Neural crest cell (in vitro differentiated cells): ENCODE data around the gene SKP2. TPM values are rescaled to one million over a fixed set of nuclear protein-coding genes. Genes with fewer than 3 reads are reported as not detected.
"Not testable (repeated sequence)": the region's sequence is repeated elsewhere in the genome, so short reads cannot be mapped to it uniquely, and the experiment has no call there.

ENCODE experiments used
- DNase-seq: peaks from one replicate; pipeline ENCODE4 v3.0.0; 2021; ENCODE audit warnings: low read depth, mixed read lengths, low spot score
- H3K27ac Mint-ChIP-seq: one replicate; pipeline ENCODE4 v1.8.0; 2021; ENCODE audit warnings: mild to moderate bottlenecking, mixed read lengths; ENCODE audit not compliant: unreplicated experiment
- H3K27me3 Mint-ChIP-seq: 2 replicates; pipeline ENCODE4 v1.8.0; 2021; ENCODE audit warnings: low read depth, mild to moderate bottlenecking, mixed read lengths
- H3K36me3 Mint-ChIP-seq: 2 replicates; pipeline ENCODE4 v1.8.0; 2021; ENCODE audit warnings: low read depth, mild to moderate bottlenecking, mixed read lengths
- H3K4me1 Mint-ChIP-seq: 2 replicates; pipeline ENCODE4 v1.8.0; 2021; ENCODE audit warnings: mixed read lengths
- H3K4me3 Mint-ChIP-seq: one replicate; pipeline ENCODE4 v1.8.0; 2021; ENCODE audit warnings: mild to moderate bottlenecking, mixed read lengths
- H3K9me3 Mint-ChIP-seq: 2 replicates; pipeline ENCODE4 v1.8.0; 2021; ENCODE audit warnings: mixed read lengths
- total RNA-seq: library from RNA; stranded (reverse); gene quantifications from 2 replicates; pipeline ENCODE4 v1.2.1, GENCODE V29; 2021
- TF ChIP-seq, protein P1 (sequence below): fragments of 200-600 bp; sonication (generic); conservative IDR thresholded peaks from 2 replicates; pipeline ENCODE4 v1.5.0; 2021; ENCODE audit warnings: antibody characterized with exemption, mild to moderate bottlenecking

Gene SKP2
- total RNA-seq, 1 donor from 2014 or later = 147 TPM

DNA sequence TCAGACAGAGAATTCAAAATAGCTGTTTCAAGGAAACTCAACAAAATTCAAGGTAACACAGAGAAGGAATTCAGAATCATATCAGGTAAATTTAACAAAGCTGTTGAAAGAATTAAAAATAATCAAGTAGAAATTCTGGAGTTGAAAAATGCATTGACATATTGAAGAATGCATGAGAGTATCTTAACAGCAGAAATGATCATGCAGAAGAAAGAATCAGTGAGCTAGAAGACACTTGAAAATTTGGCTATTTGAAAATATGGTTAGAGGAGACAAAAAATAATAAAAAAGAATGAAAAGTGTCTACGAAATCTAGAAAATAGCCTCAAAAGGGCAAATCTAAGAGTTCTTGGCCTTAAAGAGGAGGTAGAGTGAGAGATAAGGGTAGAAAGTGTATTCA lies 23.1 kb upstream of the SKP2 start:
- Mint-ChIP-seq H3K27me3 (no peaks in the 10 kb centered on the region), H3K4me1 (no peaks in the 10 kb centered on the region), H3K9me3 (peaks cover 13% of the 10 kb centered on the region), H3K36me3 (peaks cover 37% of the 10 kb centered on the region), H3K4me3 (no peak overlapping the region), H3K27ac (no peak overlapping the region)
- DNase-seq = no peak
- TF ChIP-seq, protein P1, sequence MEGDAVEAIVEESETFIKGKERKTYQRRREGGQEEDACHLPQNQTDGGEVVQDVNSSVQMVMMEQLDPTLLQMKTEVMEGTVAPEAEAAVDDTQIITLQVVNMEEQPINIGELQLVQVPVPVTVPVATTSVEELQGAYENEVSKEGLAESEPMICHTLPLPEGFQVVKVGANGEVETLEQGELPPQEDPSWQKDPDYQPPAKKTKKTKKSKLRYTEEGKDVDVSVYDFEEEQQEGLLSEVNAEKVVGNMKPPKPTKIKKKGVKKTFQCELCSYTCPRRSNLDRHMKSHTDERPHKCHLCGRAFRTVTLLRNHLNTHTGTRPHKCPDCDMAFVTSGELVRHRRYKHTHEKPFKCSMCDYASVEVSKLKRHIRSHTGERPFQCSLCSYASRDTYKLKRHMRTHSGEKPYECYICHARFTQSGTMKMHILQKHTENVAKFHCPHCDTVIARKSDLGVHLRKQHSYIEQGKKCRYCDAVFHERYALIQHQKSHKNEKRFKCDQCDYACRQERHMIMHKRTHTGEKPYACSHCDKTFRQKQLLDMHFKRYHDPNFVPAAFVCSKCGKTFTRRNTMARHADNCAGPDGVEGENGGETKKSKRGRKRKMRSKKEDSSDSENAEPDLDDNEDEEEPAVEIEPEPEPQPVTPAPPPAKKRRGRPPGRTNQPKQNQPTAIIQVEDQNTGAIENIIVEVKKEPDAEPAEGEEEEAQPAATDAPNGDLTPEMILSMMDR = no peak

DNA sequence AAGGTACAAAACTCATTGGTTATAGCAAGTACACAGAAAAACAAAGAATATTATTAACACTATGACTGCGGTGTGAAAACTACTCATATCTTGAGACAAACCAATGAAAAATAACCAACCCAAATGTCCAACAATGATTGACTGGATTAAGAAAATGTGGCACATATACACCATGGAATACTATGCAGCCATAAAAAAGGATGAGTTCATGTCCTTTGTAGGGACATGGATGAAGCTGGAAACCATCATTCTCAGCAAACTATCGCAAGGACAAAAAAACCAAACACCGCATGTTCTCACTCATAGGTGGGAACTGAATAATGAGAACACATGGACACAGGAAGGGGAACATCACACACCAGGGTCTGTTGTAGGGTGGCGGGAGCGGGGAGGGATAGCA lies 22.2 kb upstream of the SKP2 start:
- H3K27me3 Mint-ChIP-seq, H3K27ac Mint-ChIP-seq, H3K4me1 Mint-ChIP-seq, H3K4me3 Mint-ChIP-seq, DNase-seq: not testable (repeated sequence)
- Mint-ChIP-seq H3K36me3 (peaks cover 37% of the 10 kb centered on the region), H3K9me3 (peaks cover 13% of the 10 kb centered on the region)

DNA sequence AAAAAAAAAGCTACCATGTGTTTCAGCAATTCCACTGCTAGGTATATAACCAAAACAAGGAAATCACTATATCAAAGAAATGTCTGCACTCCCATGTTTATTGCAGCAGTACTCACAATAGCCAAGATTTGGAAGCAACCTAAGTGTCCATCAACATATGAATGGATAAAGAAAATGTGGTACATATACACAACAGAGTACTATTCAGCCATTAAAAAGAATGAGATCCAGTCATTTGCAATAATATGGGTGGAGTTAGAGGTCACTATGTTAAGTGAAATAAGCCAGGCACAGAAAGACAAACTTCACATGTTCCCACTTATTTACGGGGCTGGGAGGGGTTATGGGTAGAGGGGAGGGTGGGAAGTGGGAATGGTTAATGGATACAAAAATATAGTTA lies 18.9 kb upstream of the SKP2 start:
- peaks cover 13% of the 10 kb centered on the region for H3K9me3 Mint-ChIP-seq
- H3K27me3 Mint-ChIP-seq, H3K4me3 Mint-ChIP-seq, H3K27ac Mint-ChIP-seq, DNase-seq, H3K4me1 Mint-ChIP-seq: not testable (repeated sequence)
- peaks cover 38% of the 10 kb centered on the region for H3K36me3 Mint-ChIP-seq

DNA sequence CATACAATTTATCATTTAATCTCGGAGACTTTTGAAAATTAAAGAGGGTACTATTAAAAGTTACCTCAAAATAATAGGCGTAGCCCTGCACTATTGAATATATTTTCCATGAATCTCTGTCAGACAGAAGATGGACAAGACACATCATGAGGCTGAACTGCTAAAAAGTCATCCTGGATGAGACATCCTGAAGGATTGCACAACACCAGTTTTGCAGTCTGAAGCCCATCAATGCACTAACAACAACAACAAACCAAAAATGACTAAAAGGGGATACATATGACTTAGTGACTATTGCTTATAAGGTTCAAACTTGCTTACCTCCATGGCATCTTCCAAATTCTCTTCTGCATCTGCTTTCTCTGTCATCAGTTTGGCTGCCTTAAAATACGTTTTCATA lies 15.9 kb upstream of the SKP2 start:
- no peak overlapping the region for H3K27ac Mint-ChIP-seq
- no peaks in the 10 kb centered on the region for H3K4me1 Mint-ChIP-seq
- TF ChIP-seq, protein P1 = no peak
- H3K9me3 Mint-ChIP-seq = peaks cover 3% of the 10 kb centered on the region
- DNase-seq = no peak
- H3K27me3 Mint-ChIP-seq = no peaks in the 10 kb centered on the region
- H3K4me3 Mint-ChIP-seq = no peak overlapping the region
- H3K36me3 Mint-ChIP-seq = peaks cover 26% of the 10 kb centered on the region

DNA sequence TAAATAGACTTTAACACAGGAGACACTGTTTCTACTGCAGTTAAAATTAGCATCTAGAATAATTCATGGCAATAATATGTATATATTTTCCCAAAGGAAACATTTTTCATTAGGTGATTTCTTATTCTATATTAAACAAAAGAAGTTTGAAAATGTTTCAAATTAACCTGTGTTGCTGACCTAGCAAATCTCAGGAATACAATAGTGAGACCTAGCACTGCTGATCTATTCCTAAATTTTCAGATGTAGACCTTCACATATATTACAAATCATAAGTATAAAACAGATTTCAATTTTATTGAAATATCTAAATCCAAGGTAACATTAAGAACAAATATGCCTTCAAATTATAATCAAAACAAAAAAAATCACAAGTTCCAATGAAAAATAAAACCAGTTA lies 15.3 kb upstream of the SKP2 start:
- H3K4me1 Mint-ChIP-seq = no peaks in the 10 kb centered on the region
- peaks cover 3% of the 10 kb centered on the region for H3K9me3 Mint-ChIP-seq
- H3K27ac Mint-ChIP-seq = no peak overlapping the region
- H3K4me3 Mint-ChIP-seq = no peak overlapping the region
- H3K27me3 Mint-ChIP-seq = no peaks in the 10 kb centered on the region
- DNase-seq = no peak
- peaks cover 20% of the 10 kb centered on the region for H3K36me3 Mint-ChIP-seq
- TF ChIP-seq, protein P1 = no peak

DNA sequence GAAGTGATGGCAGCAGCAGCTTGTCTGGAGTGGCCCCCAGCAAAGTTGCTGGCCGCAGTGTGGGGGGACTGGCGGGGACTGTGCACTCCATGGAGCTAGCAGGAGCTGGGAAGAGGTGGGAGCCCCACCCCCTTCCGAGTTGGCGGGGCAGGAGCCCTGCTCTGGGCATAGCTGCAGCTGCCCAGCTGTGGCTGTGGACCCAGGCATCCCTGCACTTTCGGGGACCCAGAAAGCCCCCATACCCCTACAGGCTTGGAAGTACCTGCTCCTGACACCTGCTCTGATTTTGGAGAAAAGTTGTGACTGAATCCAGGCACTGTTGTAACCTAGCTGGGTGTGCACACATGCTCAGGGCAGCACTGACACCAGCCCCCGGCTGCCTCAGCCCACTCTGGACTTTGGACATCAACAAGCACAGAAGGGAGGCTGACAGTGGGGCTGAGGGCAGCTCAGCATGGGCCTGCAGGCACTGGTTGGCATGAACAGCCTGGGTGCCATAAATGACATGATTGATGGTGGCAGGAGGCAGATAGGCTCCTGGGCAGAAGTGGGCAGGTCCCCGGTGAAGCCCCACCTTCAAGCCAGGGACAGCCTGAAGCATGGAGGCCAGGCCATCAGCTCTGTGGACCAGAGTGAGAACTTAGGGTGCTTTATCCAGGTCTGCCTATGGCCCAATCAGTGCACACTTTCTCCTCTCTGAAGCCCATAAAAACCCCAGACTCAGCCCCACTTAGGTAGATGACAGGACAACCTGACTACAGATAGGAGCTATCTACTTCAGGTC lies 12.8 kb upstream of the SKP2 start:
- H3K36me3 Mint-ChIP-seq = peaks cover 10% of the 10 kb centered on the region
- DNase-seq = no peak
- TF ChIP-seq, protein P1 = no peak
- no peaks in the 10 kb centered on the region for H3K27me3 Mint-ChIP-seq
- no peak overlapping the region for H3K27ac Mint-ChIP-seq
- no peaks in the 10 kb centered on the region for H3K4me1 Mint-ChIP-seq
- H3K4me3 Mint-ChIP-seq = no peak overlapping the region
- no peaks in the 10 kb centered on the region for H3K9me3 Mint-ChIP-seq
